Dermis microvascular lymphatic vessel endothelial cell (primary cell): Measurements from ENCODE around the gene ATF6. TPM values are rescaled to one million over a fixed set of nuclear protein-coding genes. Genes with fewer than 3 reads are reported as not detected.
"Not testable (repeated sequence)": the region's sequence is repeated elsewhere in the genome, so short reads cannot be mapped to it uniquely, and the experiment has no call there.

ENCODE experiments used
- DNase-seq, 2 donors: peaks; one replicate each; pipeline versions ENCODE4 v3.0.0 to v3.0.0-alpha.2; 2010; ENCODE audit warnings: low read depth in 2 of 2
- total RNA-seq: library from RNA; depleted of rRNA; stranded (reverse); fragments of >200 nt; gene quantifications from 2 replicates; pipeline ENCODE4 v1.2.1, GENCODE V29; 2014

ATF6 gene
- total RNA-seq, 1 donor from 2014 or later = 51.5 TPM

- DNase-seq = not testable (repeated sequence)
Measured at GRCh38 chr1:161832299-161832907, 66.3 kb downstream of the ATF6 start.

GRCh38 chr1:161834967-161835550 is 68.9 kb downstream of the ATF6 start:
- peak in 1 of 2 donors; percentile 7 for DNase-seq

GRCh38 chr1:161836018-161836417 is 69.9 kb downstream of the ATF6 start:
- no peak for DNase-seq

- DNase-seq = no peak
Measured at GRCh38 chr1:161838362-161838761, 72.2 kb downstream of the ATF6 start.

GRCh38 chr1:161838885-161839284 is 72.8 kb downstream of the ATF6 start:
- no peak for DNase-seq

GRCh38 chr1:161839591-161839990 is 73.5 kb downstream of the ATF6 start:
- DNase-seq = no peak

- DNase-seq = no peak
Measured at GRCh38 chr1:161840363-161840762, 74.2 kb downstream of the ATF6 start.

- DNase-seq = peak; percentile 4 to 74
Measured at GRCh38 chr1:161843156-161843555, 77.0 kb downstream of the ATF6 start.

GRCh38 chr1:161844696-161845095 is 78.6 kb downstream of the ATF6 start:
- DNase-seq = no peak

GRCh38 chr1:161848676-161849075 is 82.6 kb downstream of the ATF6 start:
- no peak for DNase-seq

GRCh38 chr1:161849518-161849917 is 83.4 kb downstream of the ATF6 start:
- DNase-seq = no peak

GRCh38 chr1:161855260-161855659 is 89.1 kb downstream of the ATF6 start:
- no peak for DNase-seq

GRCh38 chr1:161858271-161858670 is 92.2 kb downstream of the ATF6 start:
- DNase-seq = no peak

GRCh38 chr1:161863549-161863948 is 97.4 kb downstream of the ATF6 start:
- no peak for DNase-seq

- DNase-seq = peak; percentile 18 to 67
Measured at GRCh38 chr1:161864577-161864976, 98.5 kb downstream of the ATF6 start.

GRCh38 chr1:161866241-161866640 is 100.1 kb downstream of the ATF6 start:
- no peak for DNase-seq

GRCh38 chr1:161868832-161869231 is 102.7 kb downstream of the ATF6 start:
- no peak for DNase-seq

GRCh38 chr1:161869291-161869690 is 103.2 kb downstream of the ATF6 start:
- DNase-seq = no peak

- DNase-seq = peak in 1 of 2 donors; percentile 44
Measured at GRCh38 chr1:161872506-161872905, 106.4 kb downstream of the ATF6 start.

GRCh38 chr1:161879261-161879660 is 113.1 kb downstream of the ATF6 start:
- DNase-seq = no peak

- no peak for DNase-seq
Measured at GRCh38 chr1:161884475-161884874, 118.4 kb downstream of the ATF6 start.

GRCh38 chr1:161885003-161885402 is 118.9 kb downstream of the ATF6 start:
- peak in 1 of 2 donors; percentile 67 for DNase-seq

- no peak for DNase-seq
Measured at GRCh38 chr1:161885759-161886158, 119.6 kb downstream of the ATF6 start.

GRCh38 chr1:161886589-161886988 is 120.5 kb downstream of the ATF6 start:
- no peak for DNase-seq
